ENCODE results near the gene PLCB4. TPM values are rescaled to one million over a fixed set of nuclear protein-coding genes. Genes with fewer than 3 reads are reported as not detected.

PLCB4 gene
- total RNA-seq, 1 experiment from 2014 or later: 0.91 TPM

DNA sequence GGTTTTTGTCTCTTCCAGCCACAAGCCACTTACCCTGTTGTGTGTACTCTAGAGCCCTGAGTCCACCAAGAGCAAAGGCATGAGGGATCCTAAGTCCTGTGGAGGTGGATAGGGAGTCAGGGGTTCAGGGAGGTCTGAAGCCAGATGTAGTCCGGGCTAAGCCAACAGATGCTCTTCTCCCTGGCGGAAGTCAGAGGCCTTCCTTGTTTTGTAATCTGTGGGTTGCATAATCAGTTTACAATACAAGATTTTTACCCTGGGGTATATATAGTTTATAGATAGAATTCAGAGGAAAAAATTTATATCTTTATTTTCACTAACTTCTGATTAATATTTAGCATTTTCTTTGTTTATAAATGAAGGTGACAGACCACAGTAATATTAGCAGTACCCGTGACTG, 454.7 kb downstream of the PLCB4 start:
- H3K36me3 Mint-ChIP-seq (ENCODE audit: insufficient read depth, unreplicated experiment): no peaks in the 10 kb centered on the region
- no peaks in the 10 kb centered on the region for H3K27me3 Mint-ChIP-seq (ENCODE audit: insufficient read depth, unreplicated experiment)
- TF ChIP-seq, protein P1, sequence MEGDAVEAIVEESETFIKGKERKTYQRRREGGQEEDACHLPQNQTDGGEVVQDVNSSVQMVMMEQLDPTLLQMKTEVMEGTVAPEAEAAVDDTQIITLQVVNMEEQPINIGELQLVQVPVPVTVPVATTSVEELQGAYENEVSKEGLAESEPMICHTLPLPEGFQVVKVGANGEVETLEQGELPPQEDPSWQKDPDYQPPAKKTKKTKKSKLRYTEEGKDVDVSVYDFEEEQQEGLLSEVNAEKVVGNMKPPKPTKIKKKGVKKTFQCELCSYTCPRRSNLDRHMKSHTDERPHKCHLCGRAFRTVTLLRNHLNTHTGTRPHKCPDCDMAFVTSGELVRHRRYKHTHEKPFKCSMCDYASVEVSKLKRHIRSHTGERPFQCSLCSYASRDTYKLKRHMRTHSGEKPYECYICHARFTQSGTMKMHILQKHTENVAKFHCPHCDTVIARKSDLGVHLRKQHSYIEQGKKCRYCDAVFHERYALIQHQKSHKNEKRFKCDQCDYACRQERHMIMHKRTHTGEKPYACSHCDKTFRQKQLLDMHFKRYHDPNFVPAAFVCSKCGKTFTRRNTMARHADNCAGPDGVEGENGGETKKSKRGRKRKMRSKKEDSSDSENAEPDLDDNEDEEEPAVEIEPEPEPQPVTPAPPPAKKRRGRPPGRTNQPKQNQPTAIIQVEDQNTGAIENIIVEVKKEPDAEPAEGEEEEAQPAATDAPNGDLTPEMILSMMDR (IDR thresholded peaks at IDR 0.05; ENCODE audit: unreplicated experiment): no peak
- no peak overlapping the region for H3K4me3 Mint-ChIP-seq (ENCODE audit: unreplicated experiment)
- H3K9me3 Mint-ChIP-seq (ENCODE audit: unreplicated experiment): no peaks in the 10 kb centered on the region
- intact Hi-C loops (cut with micrococcal nuclease): no loop called here
- H3K4me1 Mint-ChIP-seq (ENCODE audit: insufficient read depth, unreplicated experiment): no peaks in the 10 kb centered on the region
- no TSS peak for BruUV-seq (replicated peaks)
- peak; percentile 10 for DNase-seq (ENCODE audit: unreplicated experiment)
- H3K27ac Mint-ChIP-seq (ENCODE audit: low read depth, unreplicated experiment): no peak overlapping the region
- ChIA-PET CTCF (no interaction called here), POLR2A (no interaction called here)

Data from MCF 10A (cell line).